ENCODE data around the gene CACUL1. TPM values are rescaled to one million over a fixed set of nuclear protein-coding genes. Genes with fewer than 3 reads are reported as not detected.

Gene CACUL1
- total RNA-seq, 4 donors from 2014 or later = 20.8 to 33.7 (median 28.2) TPM

DNA sequence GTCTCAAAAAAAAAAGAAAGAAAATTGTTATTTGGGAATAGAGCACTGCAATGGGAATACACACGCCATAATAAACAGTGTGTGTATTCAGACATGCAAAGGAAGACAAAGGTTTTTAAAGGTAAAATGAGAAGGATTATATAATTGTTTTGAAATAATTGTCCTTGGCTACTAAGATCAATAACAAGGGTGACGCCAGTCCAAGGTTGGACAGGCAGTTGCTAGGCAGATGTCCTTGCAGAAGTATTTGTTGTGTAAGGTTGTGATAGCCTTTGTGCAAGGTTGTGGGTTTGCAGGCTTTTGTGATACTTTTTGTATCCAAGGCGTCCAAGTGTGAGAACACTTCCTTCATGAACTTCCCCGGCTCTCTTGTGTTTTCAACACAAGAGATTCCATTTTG lies 87.0 kb downstream of the CACUL1 start:
- no peak overlapping the region for H3K4me3 ChIP-seq (ENCODE audit: low read depth, poor library complexity, severe bottlenecking)
- no peak for DNase-seq (ENCODE audit: low spot score in 2 of 2)
- TF ChIP-seq, protein P1, sequence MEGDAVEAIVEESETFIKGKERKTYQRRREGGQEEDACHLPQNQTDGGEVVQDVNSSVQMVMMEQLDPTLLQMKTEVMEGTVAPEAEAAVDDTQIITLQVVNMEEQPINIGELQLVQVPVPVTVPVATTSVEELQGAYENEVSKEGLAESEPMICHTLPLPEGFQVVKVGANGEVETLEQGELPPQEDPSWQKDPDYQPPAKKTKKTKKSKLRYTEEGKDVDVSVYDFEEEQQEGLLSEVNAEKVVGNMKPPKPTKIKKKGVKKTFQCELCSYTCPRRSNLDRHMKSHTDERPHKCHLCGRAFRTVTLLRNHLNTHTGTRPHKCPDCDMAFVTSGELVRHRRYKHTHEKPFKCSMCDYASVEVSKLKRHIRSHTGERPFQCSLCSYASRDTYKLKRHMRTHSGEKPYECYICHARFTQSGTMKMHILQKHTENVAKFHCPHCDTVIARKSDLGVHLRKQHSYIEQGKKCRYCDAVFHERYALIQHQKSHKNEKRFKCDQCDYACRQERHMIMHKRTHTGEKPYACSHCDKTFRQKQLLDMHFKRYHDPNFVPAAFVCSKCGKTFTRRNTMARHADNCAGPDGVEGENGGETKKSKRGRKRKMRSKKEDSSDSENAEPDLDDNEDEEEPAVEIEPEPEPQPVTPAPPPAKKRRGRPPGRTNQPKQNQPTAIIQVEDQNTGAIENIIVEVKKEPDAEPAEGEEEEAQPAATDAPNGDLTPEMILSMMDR (IDR thresholded peaks at IDR 0.05) = no peak
- no peak for TF ChIP-seq POLR2A (IDR thresholded peaks at IDR 0.05)
- WGBS, 2 donors = 81 to 91% methylated on average over 4 of the region's 4 CpGs
- intact Hi-C loops (cut with DNase I; ENCODE audit: low total_unique reads) = no loop called here

GRCh38 chr10:118666350-118666749 lies 88.4 kb downstream of the CACUL1 start:
- intact Hi-C loops (cut with DNase I; ENCODE audit: low total_unique reads) = no loop called here
- no peak for TF ChIP-seq POLR2A (IDR thresholded peaks at IDR 0.05)
- TF ChIP-seq, protein P1 (IDR thresholded peaks at IDR 0.05) = no peak
- no peak for DNase-seq (ENCODE audit: low spot score in 2 of 2)
- no peak overlapping the region for H3K4me3 ChIP-seq (ENCODE audit: low read depth, poor library complexity, severe bottlenecking)
- 96 to 98% methylated on average over 4 of the region's 4 CpGs for WGBS, 2 donors

DNA sequence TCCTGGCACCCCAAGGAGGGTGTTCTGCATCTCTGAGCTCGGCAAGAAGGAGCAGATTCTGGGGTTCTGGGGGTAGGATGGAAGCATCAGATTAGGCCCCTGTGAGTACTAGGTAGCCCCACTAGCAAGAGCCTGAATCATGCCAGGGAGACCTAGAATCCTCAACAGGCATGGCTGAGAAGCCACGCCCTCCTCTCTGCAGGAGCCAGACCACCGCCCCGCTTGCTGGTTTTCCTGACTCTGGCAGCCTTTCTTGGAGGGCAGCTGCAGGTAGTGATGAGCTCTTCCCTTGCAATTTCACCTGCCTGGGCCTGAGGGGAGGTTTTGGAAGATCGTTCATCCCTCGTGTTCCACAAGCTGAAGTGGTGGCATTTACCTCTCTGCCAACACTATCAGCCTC lies 90.4 kb downstream of the CACUL1 start:
- intact Hi-C loops (cut with DNase I; ENCODE audit: low total_unique reads) = no loop called here
- no peak for TF ChIP-seq POLR2A (IDR thresholded peaks at IDR 0.05)
- TF ChIP-seq, protein P1 (IDR thresholded peaks at IDR 0.05) = no peak
- H3K4me3 ChIP-seq (ENCODE audit: low read depth, poor library complexity, severe bottlenecking) = no peak overlapping the region
- DNase-seq (ENCODE audit: low spot score in 2 of 2) = no peak
- 61 to 67% methylated on average over 4 to 6 of the region's 6 CpGs for WGBS, 2 donors

DNA sequence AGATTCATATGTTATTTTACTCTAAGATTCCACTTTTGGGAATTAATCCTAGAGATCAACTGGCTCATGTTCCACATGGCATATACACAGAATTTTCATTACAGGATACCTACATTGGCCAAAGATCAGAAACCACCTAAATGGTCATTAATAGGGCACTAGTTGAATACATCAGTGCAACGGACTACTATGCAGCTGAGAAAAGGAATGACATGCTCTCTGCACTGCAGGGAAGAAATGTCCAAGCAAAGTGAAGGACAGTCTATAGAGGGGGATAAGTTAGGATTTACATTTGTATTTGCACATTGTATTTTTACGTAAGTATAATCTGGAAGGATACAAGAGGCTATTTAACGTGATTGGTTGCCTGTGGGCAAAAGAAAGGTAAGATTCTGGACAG lies 91.6 kb downstream of the CACUL1 start:
- 93 to 97% methylated on average over 3 of the region's 3 CpGs for WGBS, 2 donors
- intact Hi-C loops (cut with DNase I; ENCODE audit: low total_unique reads) = no loop called here
- no peak for TF ChIP-seq POLR2A (IDR thresholded peaks at IDR 0.05)
- TF ChIP-seq, protein P1 (IDR thresholded peaks at IDR 0.05) = no peak

GRCh38 chr10:118662228-118663035 lies 92.3 kb downstream of the CACUL1 start:
- 71 to 75% methylated on average over 4 of the region's 4 CpGs for WGBS, 2 donors
- no peak overlapping the region for H3K4me3 ChIP-seq (ENCODE audit: low read depth, poor library complexity, severe bottlenecking)
- intact Hi-C loops (cut with DNase I; ENCODE audit: low total_unique reads) = no loop called here
- no peak for DNase-seq (ENCODE audit: low spot score in 2 of 2)
- no peak for TF ChIP-seq POLR2A (IDR thresholded peaks at IDR 0.05)
- TF ChIP-seq, protein P1 (IDR thresholded peaks at IDR 0.05) = no peak

More for the DNA sequence above, 91.6 kb downstream of the CACUL1 start:
- no peak overlapping the region for H3K4me3 ChIP-seq (ENCODE audit: low read depth, poor library complexity, severe bottlenecking)
- no peak for DNase-seq (ENCODE audit: low spot score in 2 of 2)
